Measurements from ENCODE around the gene MOB2.
"Not testable (repeated sequence)": the region's sequence is repeated elsewhere in the genome, so short reads cannot be mapped to it uniquely, and the experiment has no call there.

Gene MOB2

DNA sequence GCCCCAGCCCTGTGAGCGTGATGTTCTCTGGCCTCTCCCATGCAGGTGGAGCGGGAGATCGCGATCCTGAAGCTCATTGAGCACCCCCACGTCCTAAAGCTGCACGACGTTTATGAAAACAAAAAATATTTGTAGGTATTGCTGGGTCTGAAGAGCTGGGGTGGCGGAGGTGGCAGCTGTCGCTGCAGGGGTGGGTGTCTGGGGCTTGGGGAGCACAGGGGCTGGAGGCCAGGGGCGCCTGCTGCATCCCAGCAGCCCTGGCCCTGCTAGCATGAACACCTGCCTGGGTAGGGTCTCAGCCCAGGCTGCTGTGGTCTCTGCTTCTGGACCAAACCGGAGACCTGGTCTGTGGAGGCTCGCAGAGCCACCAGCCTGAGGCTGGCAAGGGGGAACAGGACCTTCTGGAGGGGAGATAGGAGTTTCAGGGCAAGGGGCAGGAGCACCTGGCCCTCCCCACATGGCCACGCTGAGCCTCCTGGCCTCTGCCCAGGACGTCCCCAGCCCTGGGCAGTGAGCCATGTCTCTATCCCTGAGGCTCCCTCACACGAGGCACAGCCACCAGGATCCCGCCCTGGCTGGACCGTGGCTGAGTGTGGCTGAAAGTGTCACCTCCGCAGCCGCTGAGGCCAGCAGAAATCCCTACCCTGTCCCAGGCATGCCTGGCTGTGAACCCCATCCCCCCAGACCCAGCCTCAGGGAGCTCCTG, 48.2 kb downstream of the MOB2 start:
- H3K4me3 ChIP-seq (ENCODE audit: low read depth, low read length) = no peak overlapping the region
- TF ChIP-seq, protein P1, sequence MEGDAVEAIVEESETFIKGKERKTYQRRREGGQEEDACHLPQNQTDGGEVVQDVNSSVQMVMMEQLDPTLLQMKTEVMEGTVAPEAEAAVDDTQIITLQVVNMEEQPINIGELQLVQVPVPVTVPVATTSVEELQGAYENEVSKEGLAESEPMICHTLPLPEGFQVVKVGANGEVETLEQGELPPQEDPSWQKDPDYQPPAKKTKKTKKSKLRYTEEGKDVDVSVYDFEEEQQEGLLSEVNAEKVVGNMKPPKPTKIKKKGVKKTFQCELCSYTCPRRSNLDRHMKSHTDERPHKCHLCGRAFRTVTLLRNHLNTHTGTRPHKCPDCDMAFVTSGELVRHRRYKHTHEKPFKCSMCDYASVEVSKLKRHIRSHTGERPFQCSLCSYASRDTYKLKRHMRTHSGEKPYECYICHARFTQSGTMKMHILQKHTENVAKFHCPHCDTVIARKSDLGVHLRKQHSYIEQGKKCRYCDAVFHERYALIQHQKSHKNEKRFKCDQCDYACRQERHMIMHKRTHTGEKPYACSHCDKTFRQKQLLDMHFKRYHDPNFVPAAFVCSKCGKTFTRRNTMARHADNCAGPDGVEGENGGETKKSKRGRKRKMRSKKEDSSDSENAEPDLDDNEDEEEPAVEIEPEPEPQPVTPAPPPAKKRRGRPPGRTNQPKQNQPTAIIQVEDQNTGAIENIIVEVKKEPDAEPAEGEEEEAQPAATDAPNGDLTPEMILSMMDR (IDR thresholded peaks at IDR 0.05; ENCODE audit: borderline replicate concordance, insufficient read depth, low read depth, low read length) = no peak

DNA sequence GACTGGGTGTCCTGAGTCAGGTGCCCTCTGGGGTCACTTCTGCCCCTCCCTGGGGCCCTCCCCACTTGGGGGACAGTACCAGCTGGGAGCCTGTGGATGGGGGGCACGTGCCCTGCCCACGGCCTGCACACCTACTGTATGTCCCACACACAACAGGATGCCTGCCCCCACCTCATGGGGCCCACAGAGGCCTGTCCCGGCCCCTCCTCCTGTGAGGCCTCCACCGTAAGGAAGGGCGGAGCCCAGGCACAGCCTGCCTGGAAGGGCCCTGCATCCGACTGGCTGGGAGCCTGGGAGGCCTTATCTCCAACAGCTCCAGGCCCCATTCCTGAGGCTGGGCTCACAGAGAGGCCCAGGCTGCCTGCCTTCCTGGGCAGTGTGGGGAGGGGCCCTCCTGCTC, 49.1 kb downstream of the MOB2 start:
- TF ChIP-seq, protein P1 (IDR thresholded peaks at IDR 0.05; ENCODE audit: borderline replicate concordance, insufficient read depth, low read depth, low read length) = no peak
- no peak overlapping the region for H3K4me3 ChIP-seq (ENCODE audit: low read depth, low read length)

DNA sequence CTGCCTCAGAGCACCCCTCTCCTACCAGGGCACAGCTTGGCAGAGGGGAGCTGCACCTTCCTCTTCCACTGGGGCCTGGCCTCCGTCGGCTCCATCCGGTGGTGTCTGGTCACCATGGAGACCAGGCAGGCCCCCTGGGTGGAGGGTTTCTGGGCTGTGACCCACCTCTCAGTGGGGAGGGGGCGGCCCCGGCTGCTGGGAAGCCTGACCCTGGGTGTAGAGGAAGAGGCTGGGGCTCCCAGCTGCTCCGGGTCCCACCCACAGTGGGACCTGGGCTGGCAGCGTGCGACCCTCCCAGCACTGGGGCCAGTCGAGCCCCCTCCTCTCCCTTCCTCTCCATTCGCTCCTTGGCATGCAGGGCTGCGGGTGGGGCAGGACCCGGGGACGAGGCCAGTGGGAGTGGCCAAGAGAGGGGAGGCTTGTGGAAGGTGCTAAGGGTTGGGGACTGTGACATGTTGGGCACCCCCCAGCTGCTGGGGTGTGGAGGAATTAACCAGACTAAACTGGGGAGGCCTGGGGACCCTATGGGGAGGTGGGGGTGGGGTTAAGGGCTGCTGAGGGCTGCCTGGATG, 50.0 kb downstream of the MOB2 start:
- TF ChIP-seq, protein P1 (IDR thresholded peaks at IDR 0.05; ENCODE audit: borderline replicate concordance, insufficient read depth, low read depth, low read length) = no peak
- no peak overlapping the region for H3K4me3 ChIP-seq (ENCODE audit: low read depth, low read length)

DNA sequence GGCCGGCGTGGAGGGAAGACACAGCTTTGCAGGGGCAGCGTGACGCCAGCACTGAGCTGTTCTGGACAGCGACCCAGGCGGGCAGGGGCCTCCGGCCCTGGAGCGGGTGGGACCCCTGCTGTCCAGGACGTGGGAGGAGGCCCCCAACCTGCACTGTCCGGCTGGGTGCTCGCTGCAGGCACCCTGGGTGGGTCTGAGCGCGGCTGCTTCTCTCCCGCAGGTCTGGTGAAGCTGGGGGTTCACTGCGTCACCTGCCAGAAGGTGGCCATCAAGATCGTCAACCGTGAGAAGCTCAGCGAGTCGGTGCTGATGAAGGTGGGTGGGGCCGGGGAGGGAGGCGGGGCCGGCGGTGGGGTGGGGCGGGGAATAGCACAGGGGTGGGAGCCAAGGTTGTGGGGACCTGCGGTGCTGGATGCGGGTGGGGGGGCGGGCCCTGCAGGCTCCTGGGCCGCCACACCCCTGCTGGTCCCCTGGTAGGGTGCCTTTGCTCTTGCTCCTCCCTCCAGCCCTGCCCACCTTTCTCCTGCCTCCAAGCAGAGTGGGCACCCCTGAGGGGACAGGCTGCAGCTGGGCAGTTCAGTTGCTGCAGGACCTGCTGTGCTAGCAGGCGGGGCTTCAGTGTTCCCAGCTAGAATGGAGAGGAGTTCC, 50.6 kb downstream of the MOB2 start:
- TF ChIP-seq, protein P1 (IDR thresholded peaks at IDR 0.05; ENCODE audit: borderline replicate concordance, insufficient read depth, low read depth, low read length) = no peak
- H3K4me3 ChIP-seq (ENCODE audit: low read depth, low read length) = no peak overlapping the region

DNA sequence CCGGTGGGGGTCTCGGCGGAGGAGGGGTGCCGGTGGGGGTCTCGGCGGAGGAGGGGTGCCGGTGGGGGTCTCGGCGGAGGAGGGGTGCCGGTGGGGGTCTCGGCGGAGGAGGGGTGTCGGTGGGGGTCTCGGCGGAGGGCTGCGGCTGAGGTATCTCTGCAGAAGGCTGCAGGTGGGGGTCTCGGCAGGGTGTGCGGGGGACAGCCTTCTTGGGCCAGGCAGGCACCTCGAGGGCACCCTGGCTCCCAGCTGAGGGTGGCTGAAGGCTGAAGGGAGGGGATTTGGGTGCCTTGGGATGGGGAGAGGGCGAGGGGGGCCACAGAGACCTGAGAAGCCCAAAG, 51.1 kb downstream of the MOB2 start:
- not testable (repeated sequence) for H3K4me3 ChIP-seq (ENCODE audit: low read depth, low read length)

DNA sequence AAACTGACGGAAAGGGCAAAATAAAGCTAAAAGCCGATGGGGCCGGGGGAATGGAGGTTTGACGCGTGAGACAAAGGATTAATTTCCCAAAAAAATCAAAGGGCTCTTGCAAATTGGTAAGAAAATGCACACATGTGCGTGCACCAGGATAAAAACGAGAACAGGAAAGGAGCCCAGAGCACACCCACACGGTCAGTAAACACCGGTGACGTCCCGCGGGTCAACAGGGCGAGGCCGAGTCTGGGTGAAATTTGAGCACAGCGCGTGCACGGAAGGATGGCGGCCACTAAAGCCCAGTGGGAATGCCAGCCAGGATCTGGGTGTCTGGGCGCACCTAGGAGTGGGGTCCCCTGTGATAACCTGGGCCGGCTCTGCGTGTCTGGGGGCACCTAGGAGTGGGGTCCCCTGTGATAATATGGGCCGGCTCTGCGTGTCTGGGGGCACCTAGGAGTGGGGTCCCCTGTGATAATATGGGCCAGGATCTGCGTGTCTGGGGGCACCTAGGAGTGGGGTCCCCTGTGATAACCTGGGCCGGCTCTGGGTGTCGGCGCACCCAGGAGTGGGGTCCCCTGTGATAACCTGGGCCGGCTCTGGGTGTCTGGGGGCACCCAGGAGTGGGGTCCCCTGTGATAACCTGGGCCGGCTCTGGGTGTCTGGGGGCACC, 52.5 kb downstream of the MOB2 start:
- H3K4me3 ChIP-seq (ENCODE audit: low read depth, low read length) = no peak overlapping the region
- TF ChIP-seq, protein P1 (IDR thresholded peaks at IDR 0.05; ENCODE audit: borderline replicate concordance, insufficient read depth, low read depth, low read length) = no peak

DNA sequence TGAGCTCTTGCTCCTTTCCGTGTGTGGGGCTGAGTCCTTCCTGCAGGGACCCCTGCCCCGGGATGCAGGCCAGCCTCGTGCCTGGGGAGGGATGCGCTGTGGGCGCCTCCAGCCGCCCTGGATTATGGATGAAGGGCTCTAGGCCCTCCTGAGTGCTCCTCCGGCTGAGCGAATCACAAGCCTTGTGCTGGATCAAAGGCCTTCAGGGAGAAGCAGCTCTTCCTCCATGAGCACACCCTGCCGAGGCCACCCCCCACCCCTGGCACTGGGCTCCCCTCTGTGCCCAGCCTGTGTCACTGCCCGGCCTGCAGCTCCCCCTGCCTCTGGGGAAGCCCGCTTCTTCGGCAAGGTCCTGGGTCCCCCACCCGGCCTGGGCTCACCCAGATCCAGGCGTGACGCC, 53.0 kb downstream of the MOB2 start:
- TF ChIP-seq, protein P1 (IDR thresholded peaks at IDR 0.05; ENCODE audit: borderline replicate concordance, insufficient read depth, low read depth, low read length) = no peak
- H3K4me3 ChIP-seq (ENCODE audit: low read depth, low read length) = no peak overlapping the region

Data from GM12875 (cell line).